Kidney (tissue), 14 donors: ENCODE measurements around the gene CPLX3. TPM values are rescaled to one million over a fixed set of nuclear protein-coding genes. Genes with fewer than 3 reads are reported as not detected.

ENCODE experiments used
- DNase-seq, 5 donors: peaks; one replicate each; pipeline ENCODE4 v3.0.0-alpha.2; 2013 to 2020
- FAIRE-seq: peaks from 2 replicates; lab custom pipeline; 2012; peaks lifted over from hg19 to GRCh38; lab: Jason Lieb, UNC
- H3K27ac ChIP-seq, 2 donors: one replicate each; pipeline ENCODE4 v1.7.0; 2013; ENCODE audit warnings: low read depth in 2 of 2, low read length in 2 of 2, inconsistent platforms in 1 of 2
- H3K27me3 ChIP-seq: one replicate; pipeline ENCODE4 v1.7.1; 2013; ENCODE audit warnings: low read length, inconsistent platforms; ENCODE audit not compliant: control insufficient read depth, insufficient read depth
- H3K36me3 ChIP-seq, 3 donors: one replicate each; pipeline versions ENCODE4 v1.7.0 to v1.7.1; 2013; ENCODE audit warnings: low read length in 3 of 3, control low read depth in 1 of 3, inconsistent platforms in 1 of 3; ENCODE audit not compliant: insufficient read depth in 3 of 3, control insufficient read depth in 2 of 3
- H3K4me1 ChIP-seq, 3 donors: one replicate each; pipeline versions ENCODE4 v1.7.0 to v1.7.1; 2013; ENCODE audit warnings: low read length in 3 of 3, inconsistent platforms in 1 of 3, low read depth in 1 of 3; ENCODE audit not compliant: control insufficient read depth in 2 of 3, insufficient read depth in 2 of 3
- H3K4me3 ChIP-seq, 3 donors: one replicate each; pipeline versions ENCODE4 v1.7.0 to v1.8.1; 2013; ENCODE audit warnings: low read length in 3 of 3, control low read depth in 1 of 3, inconsistent platforms in 1 of 3
- H3K9ac ChIP-seq, 3 donors: one replicate each; pipeline versions ENCODE4 v1.7.0 to v1.7.1; 2013; ENCODE audit warnings: low read length in 3 of 3, control low read depth in 1 of 3, inconsistent platforms in 1 of 3
- H3K9me3 ChIP-seq, 3 donors: one replicate each; pipeline versions ENCODE4 v1.7.0 to v1.7.1; 2013; ENCODE audit warnings: low read length in 3 of 3, control low read depth in 1 of 3, inconsistent platforms in 1 of 3; ENCODE audit not compliant: control insufficient read depth in 2 of 3, insufficient read depth in 1 of 3
- intact Hi-C: fragments of 100-400 bp; cut with DNase I; formaldehyde crosslinking; loops from one replicate; pipeline ENCODE4 v1.11.1; 2022
- polyA plus RNA-seq: library from polyadenylated mRNA; stranded (reverse); fragments of 350-450 nt; fragmentation: Illumina TruSeq; extraction: RNeasy Lipid Tissue Mini Kit (QIAGEN cat#74804); gene quantifications from one replicate; pipeline ENCODE4 v1.2.3, GENCODE V29; 2014; ENCODE audit warnings: low read depth, low replicate concordance; ENCODE audit not compliant: insufficient read depth
- total RNA-seq: library from RNA; stranded (reverse); fragmentation: NEBNext Ultra II Directional; extraction: Animal tissue kit (Norgen Biotek cat#: 25700); gene quantifications from one replicate; pipeline ENCODE4 v1.2.1, GENCODE V29; 2021
- TF ChIP-seq, protein P1 (sequence below): IDR thresholded peaks from 3 replicates; pipeline ENCODE4 v1.5.1; 2012; ENCODE audit warnings: mild to moderate bottlenecking, moderate library complexity, borderline replicate concordance; ENCODE audit not compliant: insufficient read depth; ENCODE audit errors: extremely low read depth
- donor health status: control.
- donor health status: control.
- donor health status: control.
- donor health status: control.
- donor health status: control.
- donor health status: DM: yes; HTN: yes; CAD: no.
- donor health status: Normal renal cell carcinoma (clear cell type).

Gene CPLX3
- total and polyA plus RNA-seq, 2 donors from 2014 or later: not detected

DNA sequence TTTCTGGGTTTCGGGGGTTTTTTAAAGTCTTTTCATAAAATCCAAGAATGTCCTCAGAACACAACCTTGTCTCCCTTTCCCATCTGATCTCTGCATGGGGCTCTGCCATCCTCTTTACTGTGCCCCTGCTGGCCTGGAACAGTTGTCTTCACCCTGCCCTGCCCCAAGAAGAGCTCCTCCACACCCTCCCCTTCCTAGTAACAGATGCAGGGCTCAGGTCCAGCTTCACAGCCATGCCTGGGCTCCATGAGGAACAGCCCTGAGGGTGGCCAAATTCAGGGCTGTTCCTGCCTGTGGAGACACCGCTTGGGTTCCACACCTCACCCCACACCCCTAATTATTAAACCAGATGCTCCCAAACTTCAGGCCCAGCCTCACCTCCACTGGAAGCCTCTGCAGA is 29.4 kb downstream of the CPLX3 start:
- H3K36me3 ChIP-seq: peaks cover 0 to 33% (median 19%) of the 10 kb centered on the region in 3 donors
- H3K4me1 ChIP-seq: peaks cover 0 to 32% (median 22%) of the 10 kb centered on the region in 3 donors
- TF ChIP-seq, protein P1, sequence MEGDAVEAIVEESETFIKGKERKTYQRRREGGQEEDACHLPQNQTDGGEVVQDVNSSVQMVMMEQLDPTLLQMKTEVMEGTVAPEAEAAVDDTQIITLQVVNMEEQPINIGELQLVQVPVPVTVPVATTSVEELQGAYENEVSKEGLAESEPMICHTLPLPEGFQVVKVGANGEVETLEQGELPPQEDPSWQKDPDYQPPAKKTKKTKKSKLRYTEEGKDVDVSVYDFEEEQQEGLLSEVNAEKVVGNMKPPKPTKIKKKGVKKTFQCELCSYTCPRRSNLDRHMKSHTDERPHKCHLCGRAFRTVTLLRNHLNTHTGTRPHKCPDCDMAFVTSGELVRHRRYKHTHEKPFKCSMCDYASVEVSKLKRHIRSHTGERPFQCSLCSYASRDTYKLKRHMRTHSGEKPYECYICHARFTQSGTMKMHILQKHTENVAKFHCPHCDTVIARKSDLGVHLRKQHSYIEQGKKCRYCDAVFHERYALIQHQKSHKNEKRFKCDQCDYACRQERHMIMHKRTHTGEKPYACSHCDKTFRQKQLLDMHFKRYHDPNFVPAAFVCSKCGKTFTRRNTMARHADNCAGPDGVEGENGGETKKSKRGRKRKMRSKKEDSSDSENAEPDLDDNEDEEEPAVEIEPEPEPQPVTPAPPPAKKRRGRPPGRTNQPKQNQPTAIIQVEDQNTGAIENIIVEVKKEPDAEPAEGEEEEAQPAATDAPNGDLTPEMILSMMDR: no peak
- no peak overlapping the region for H3K9ac ChIP-seq
- intact Hi-C loops: no loop called here
- no peak for DNase-seq
- H3K27ac ChIP-seq: peak overlapping the region in 1 of 2 donors; percentile 32
- H3K27me3 ChIP-seq: no peaks in the 10 kb centered on the region
- no peaks in the 10 kb centered on the region for H3K9me3 ChIP-seq
- no peak for FAIRE-seq
- no peak overlapping the region for H3K4me3 ChIP-seq

GRCh38 chr15:74856537-74856936 is 30.1 kb downstream of the CPLX3 start:
- Histone ChIP-seq H3K9me3 (no peaks in the 10 kb centered on the region), H3K36me3 (peaks cover 0 to 27% (median 13%) of the 10 kb centered on the region in 3 donors), H3K4me1 (peaks cover 0 to 28% (median 22%) of the 10 kb centered on the region in 3 donors), H3K27ac (peak overlapping the region in 1 of 2 donors; percentile 5), H3K4me3 (no peak overlapping the region), H3K9ac (no peak overlapping the region), H3K27me3 (no peaks in the 10 kb centered on the region)
- TF ChIP-seq, protein P1: no peak
- intact Hi-C loops: no loop called here
- FAIRE-seq (no peak), DNase-seq (no peak)

- TF ChIP-seq, protein P1: no peak
- H3K4me1 ChIP-seq: peaks cover 0 to 28% (median 22%) of the 10 kb centered on the region in 3 donors
- no peaks in the 10 kb centered on the region for H3K27me3 ChIP-seq
- intact Hi-C loops: no loop called here
- H3K4me3 ChIP-seq: no peak overlapping the region
- no peaks in the 10 kb centered on the region for H3K9me3 ChIP-seq
- DNase-seq: peak in 1 of 5 donors; percentile 13
- no peak overlapping the region for H3K9ac ChIP-seq
- H3K36me3 ChIP-seq: peaks cover 0 to 20% (median 7%) of the 10 kb centered on the region in 3 donors
- H3K27ac ChIP-seq: peak overlapping the region in 1 of 2 donors; percentile 5
- no peak for FAIRE-seq
Observed at GRCh38 chr15:74857082-74857655, 30.7 kb downstream of the CPLX3 start.
